Measurements from ENCODE around the gene SVOP. TPM values are rescaled to one million over a fixed set of nuclear protein-coding genes. Genes with fewer than 3 reads are reported as not detected.

The SVOP gene
- total RNA-seq, 2 experiments from 2014 or later, result not detected

GRCh38 chr12:109027767-109028166 is 6.9 kb upstream of the SVOP start:
- BruUV-seq (replicated peaks), result no TSS peak
- Histone ChIP-seq H3K36me3 (ENCODE audit: insufficient read depth, low read length) (no peaks in the 10 kb centered on the region; the same call in 1 of the 2 replicates), H3K4me3 (ENCODE audit: low read depth, low read length, poor library complexity, severe bottlenecking) (no peak overlapping the region), H3K27ac (ENCODE audit: low read depth, low read length, poor library complexity, severe bottlenecking) (no peak overlapping the region), H3K9me2 (ENCODE audit: insufficient read depth, low read length) (no peaks in the 10 kb centered on the region), H3K9me3 (ENCODE audit: low read length) (no peaks in the 10 kb centered on the region), H4K20me1 (ENCODE audit: insufficient read depth, low read length) (no peaks in the 10 kb centered on the region), H2AFZ (ENCODE audit: low read length) (no peak overlapping the region), H3K4me1 (ENCODE audit: insufficient read depth, low read length, poor library complexity, severe bottlenecking) (no peaks in the 10 kb centered on the region), H3K4me2 (ENCODE audit: low read length) (no peak overlapping the region), H3K79me2 (ENCODE audit: insufficient read depth, low read depth, low read length) (no peaks in the 10 kb centered on the region)
- DNase-seq (ENCODE audit: low spot score), result no peak
- TF ChIP-seq EZH2phosphoT487 (IDR thresholded peaks at IDR 0.05; ENCODE audit: borderline replicate concordance, low read depth, low read length), result no peak
- TF ChIP-seq CTCF (conservative IDR thresholded peaks at IDR 0.05; ENCODE audit: low read length), result no peak
- ChIA-PET POLR2A (interaction anchor here (0.6 kb wide), 1 partner anchor 49 kb away, joined by 4 read pairs; no protein-coding TSS in a partner anchor), CTCF (ENCODE audit: unreplicated experiment) (no interaction called here)
- intact Hi-C loops (cut with micrococcal nuclease; ENCODE audit: unreplicated experiment), result no loop called here

GRCh38 chr12:109020146-109020795 is 597 bp downstream of the SVOP start:
- H3K4me3 ChIP-seq (ENCODE audit: low read depth, low read length, poor library complexity, severe bottlenecking), result no peak overlapping the region
- DNase-seq (ENCODE audit: low spot score), result no peak
- no peak overlapping the region for H2AFZ ChIP-seq (ENCODE audit: low read length)
- no peaks in the 10 kb centered on the region for H3K79me2 ChIP-seq (ENCODE audit: insufficient read depth, low read depth, low read length)
- POLR2A ChIA-PET, result no interaction called here
- no peaks in the 10 kb centered on the region for H3K4me1 ChIP-seq (ENCODE audit: insufficient read depth, low read length, poor library complexity, severe bottlenecking)
- H4K20me1 ChIP-seq (ENCODE audit: insufficient read depth, low read length), result no peaks in the 10 kb centered on the region
- no peak overlapping the region for H3K4me2 ChIP-seq (ENCODE audit: low read length)
- no peaks in the 10 kb centered on the region for H3K9me2 ChIP-seq (ENCODE audit: insufficient read depth, low read length)
- CTCF ChIA-PET (ENCODE audit: unreplicated experiment), result no interaction called here
- H3K36me3 ChIP-seq (ENCODE audit: insufficient read depth, low read length), result no peaks in the 10 kb centered on the region
- no peak overlapping the region for H3K27ac ChIP-seq (ENCODE audit: low read depth, low read length, poor library complexity, severe bottlenecking)
- TF ChIP-seq CTCF (conservative IDR thresholded peaks at IDR 0.05; ENCODE audit: low read length) (no peak), EZH2phosphoT487 (IDR thresholded peaks at IDR 0.05; ENCODE audit: borderline replicate concordance, low read depth, low read length) (no peak)
- BruUV-seq (replicated peaks), result no TSS peak
- no peaks in the 10 kb centered on the region for H3K9me3 ChIP-seq (ENCODE audit: low read length)
- intact Hi-C loops (cut with micrococcal nuclease; ENCODE audit: unreplicated experiment), result no loop called here

GRCh38 chr12:109018296-109018695 is 2.6 kb downstream of the SVOP start:
- Histone ChIP-seq H3K27ac (ENCODE audit: low read depth, low read length, poor library complexity, severe bottlenecking) (no peak overlapping the region), H2AFZ (ENCODE audit: low read length) (no peak overlapping the region), H4K20me1 (ENCODE audit: insufficient read depth, low read length) (no peaks in the 10 kb centered on the region), H3K4me1 (ENCODE audit: insufficient read depth, low read length, poor library complexity, severe bottlenecking) (no peaks in the 10 kb centered on the region), H3K4me2 (ENCODE audit: low read length) (no peak overlapping the region), H3K9me2 (ENCODE audit: insufficient read depth, low read length) (no peaks in the 10 kb centered on the region), H3K36me3 (ENCODE audit: insufficient read depth, low read length) (no peaks in the 10 kb centered on the region), H3K79me2 (ENCODE audit: insufficient read depth, low read depth, low read length) (no peaks in the 10 kb centered on the region), H3K9me3 (ENCODE audit: low read length) (no peaks in the 10 kb centered on the region), H3K4me3 (ENCODE audit: low read depth, low read length, poor library complexity, severe bottlenecking) (no peak overlapping the region)
- ChIA-PET POLR2A (interaction anchor here (1.0 to 1.1 kb wide), 2 partner anchors 10 to 77 kb away, joined by 3 to 6 read pairs; no protein-coding TSS in a partner anchor), CTCF (ENCODE audit: unreplicated experiment) (no interaction called here)
- no peak for TF ChIP-seq EZH2phosphoT487 (IDR thresholded peaks at IDR 0.05; ENCODE audit: borderline replicate concordance, low read depth, low read length)
- no peak for TF ChIP-seq CTCF (conservative IDR thresholded peaks at IDR 0.05; ENCODE audit: low read length)
- no peak for DNase-seq (ENCODE audit: low spot score)
- intact Hi-C loops (cut with micrococcal nuclease; ENCODE audit: unreplicated experiment), result no loop called here
- BruUV-seq (replicated peaks), result no TSS peak

Measured in OCI-LY7 (cell line).